Common myeloid progenitor, CD34-positive (primary cell): ENCODE results near the gene SPRR2F.
A peak's percentile ranks its signal among the peaks of the same experiment; 100 is the strongest.

Experiments used
- CTCF ChIA-PET: fragments of 350-600 bp; sonication (Branson Sonifier 250); formaldehyde crosslinking; loops from one replicate; lab custom pipeline; 2021; ENCODE audit warnings: antibody characterized with exemption; lab: Charles Lee
- POLR2A ChIA-PET: fragments of 350-600 bp; sonication (Branson Sonifier 250); formaldehyde crosslinking; loops from one replicate; lab custom pipeline; 2021; ENCODE audit warnings: antibody characterized with exemption; lab: Charles Lee
- DNase-seq, 3 donors: peaks; one replicate each; pipeline versions ENCODE4 v3.0.0 to v3.0.0-alpha.2; 2013
- H3K27ac ChIP-seq, 2 experiments: 1 replicate in 1 of 2; 2 replicates in 1 of 2; pipeline ENCODE4 v1.7.0; 2013; ENCODE audit warnings: inconsistent platforms in 2 of 2, low read length in 2 of 2, mild to moderate bottlenecking in 2 of 2, low read depth in 1 of 2, moderate library complexity in 1 of 2; ENCODE audit not compliant: severe bottlenecking in 2 of 2, insufficient read depth in 1 of 2, poor library complexity in 1 of 2
- H3K27me3 ChIP-seq, 5 experiments: replicated peaks in 2 of 5; 1 replicate in 3 of 5; 2 replicates in 2 of 5; pipeline versions ENCODE4 v1.6.1 to v1.7.0; 2013; ENCODE audit warnings: low read length in 4 of 5, mild to moderate bottlenecking in 2 of 5, moderate library complexity in 2 of 5, inconsistent platforms in 1 of 5; ENCODE audit not compliant: insufficient read depth in 5 of 5, control insufficient read depth in 4 of 5
- H3K36me3 ChIP-seq, 4 experiments: 1 replicate in 2 of 4; 2 replicates in 2 of 4; pipeline versions ENCODE4 v1.6.1 to v1.7.0; 2013; ENCODE audit warnings: low read length in 3 of 4, control low read depth in 1 of 4, mild to moderate bottlenecking in 1 of 4; ENCODE audit not compliant: control insufficient read depth in 4 of 4, insufficient read depth in 4 of 4
- H3K4me1 ChIP-seq, 4 experiments: 1 replicate in 3 of 4; 2 replicates in 1 of 4; pipeline versions ENCODE4 v1.6.1 to v1.7.1; 2013; ENCODE audit warnings: low read length in 3 of 4, mild to moderate bottlenecking in 3 of 4, control low read depth in 1 of 4, inconsistent platforms in 1 of 4, moderate library complexity in 1 of 4; ENCODE audit not compliant: control insufficient read depth in 4 of 4, insufficient read depth in 4 of 4; ENCODE audit errors: control extremely low read depth in 1 of 4
- H3K4me3 ChIP-seq, 7 experiments: 1 replicate in 4 of 7; 2 replicates in 3 of 7; pipeline versions ENCODE4 v1.5.1 to v1.7.0; 2013; ENCODE audit warnings: mild to moderate bottlenecking in 7 of 7, low read length in 6 of 7, moderate library complexity in 6 of 7, inconsistent platforms in 2 of 7, low read depth in 2 of 7, control low read depth in 1 of 7; ENCODE audit not compliant: insufficient read depth in 4 of 7, control insufficient read depth in 1 of 7; ENCODE audit errors: extremely low read depth in 1 of 7
- H3K9me3 ChIP-seq, 5 experiments: 1 replicate in 4 of 5; 2 replicates in 1 of 5; pipeline versions ENCODE4 v1.6.1 to v1.7.1; 2013; ENCODE audit warnings: low read length in 4 of 5, mild to moderate bottlenecking in 2 of 5, inconsistent platforms in 1 of 5, low read depth in 1 of 5, moderate library complexity in 1 of 5; ENCODE audit not compliant: control insufficient read depth in 4 of 5, insufficient read depth in 2 of 5; ENCODE audit errors: control extremely low read depth in 1 of 5
- WGBS: methylation state at CpG from one replicate; pipeline ENCODE4 v1.1.5; 2013; ENCODE audit not compliant: insufficient coverage; 5-methylcytosine and 5-hydroxymethylcytosine counted together

SPRR2F gene

GRCh38 chr1:153087652-153088051, 25.7 kb downstream of the SPRR2F start:
- Histone ChIP-seq H3K4me3 (no peak overlapping the region), H3K27me3 (peaks cover 0 to 2% (median 0%) of the 10 kb centered on the region in 5 experiments), H3K4me1 (no peaks in the 10 kb centered on the region), H3K27ac (no peak overlapping the region), H3K9me3 (peaks cover 0 to 5% (median 0%) of the 10 kb centered on the region in 5 experiments), H3K36me3 (no peaks in the 10 kb centered on the region)
- POLR2A ChIA-PET, result no interaction called here
- DNase-seq, result no peak
- WGBS, result 100% methylated on average over 1 of the region's 1 CpG
- CTCF ChIA-PET, result no interaction called here

GRCh38 chr1:153081736-153082135, 31.6 kb downstream of the SPRR2F start:
- WGBS, result 100% methylated on average over 1 of the region's 3 CpGs
- peaks cover 0 to 6% (median 2%) of the 10 kb centered on the region in 5 experiments for H3K9me3 ChIP-seq
- DNase-seq, result no peak
- CTCF ChIA-PET, result no interaction called here
- no peaks in the 10 kb centered on the region for H3K27me3 ChIP-seq
- no peak overlapping the region for H3K4me3 ChIP-seq
- no peaks in the 10 kb centered on the region for H3K36me3 ChIP-seq
- POLR2A ChIA-PET, result no interaction called here
- H3K4me1 ChIP-seq, result no peaks in the 10 kb centered on the region
- no peak overlapping the region for H3K27ac ChIP-seq

DNA sequence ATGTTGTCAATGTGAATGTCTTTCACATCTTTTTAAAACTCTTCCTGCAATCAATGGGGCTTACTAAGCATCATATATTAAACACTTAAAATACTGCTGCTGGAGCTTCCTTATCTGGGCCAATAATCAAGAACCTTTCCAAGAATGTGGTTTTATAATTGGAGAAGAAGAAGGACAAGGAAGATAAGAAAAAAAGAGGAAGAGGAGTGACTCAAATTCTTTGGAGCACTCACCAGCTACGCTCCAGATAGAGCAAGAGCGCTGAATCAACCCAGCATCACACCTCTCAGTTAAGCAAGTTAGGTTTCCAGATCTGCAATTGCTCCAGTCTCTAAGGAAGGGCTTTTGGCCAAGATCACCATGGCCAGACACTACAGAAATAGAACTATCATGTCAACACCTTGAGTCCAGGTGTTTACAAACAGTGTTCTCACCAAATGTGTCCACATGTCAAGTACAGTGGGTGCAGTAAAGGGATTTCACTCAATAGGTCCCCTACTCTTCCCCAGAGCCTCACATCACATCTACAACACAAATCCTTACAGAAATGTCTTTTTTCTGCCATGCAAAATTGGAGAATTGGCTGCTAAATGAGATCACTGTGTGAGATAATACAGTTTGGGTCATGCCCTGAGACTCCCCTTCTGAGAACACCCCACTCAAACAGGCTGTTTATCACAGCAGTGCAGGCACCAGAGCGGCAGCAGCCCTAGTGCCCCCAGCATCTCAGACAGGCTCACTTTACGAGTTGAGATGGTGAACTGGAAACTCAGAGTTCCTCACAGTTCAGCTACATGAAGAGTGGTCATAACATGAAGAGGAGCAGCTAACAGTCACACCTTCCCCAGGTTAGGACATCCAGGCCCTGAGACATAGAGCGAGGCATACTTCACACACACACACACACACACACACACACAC, 40.2 kb downstream of the SPRR2F start:
- ChIA-PET POLR2A (no interaction called here), CTCF (no interaction called here)
- no peaks in the 10 kb centered on the region for H3K36me3 ChIP-seq
- H3K27me3 ChIP-seq, result no peaks in the 10 kb centered on the region
- H3K4me1 ChIP-seq, result no peaks in the 10 kb centered on the region
- no peaks in the 10 kb centered on the region for H3K9me3 ChIP-seq
- peak in 1 of 3 donors; percentile 3 for DNase-seq
- H3K27ac ChIP-seq, result no peak overlapping the region
- WGBS, result 83% methylated on average over 1 of the region's 5 CpGs
- no peak overlapping the region for H3K4me3 ChIP-seq

GRCh38 chr1:153071511-153071910, 41.8 kb downstream of the SPRR2F start, which contains the start of gene SPRR2B:
TSS of gene SPRR2B (minus strand) at chr1:153071611. CDS start at chr1:153070839, 772 bp downstream.
- WGBS, result 83% methylated on average over 1 of the region's 2 CpGs
- POLR2A ChIA-PET, result no interaction called here

GRCh38 chr1:153070243-153070642, 43.1 kb downstream of the SPRR2F start:
- Histone ChIP-seq H3K4me1 (no peaks in the 10 kb centered on the region), H3K4me3 (no peak overlapping the region), H3K27ac (no peak overlapping the region), H3K27me3 (peaks cover 0 to 1% (median 0%) of the 10 kb centered on the region in 5 experiments), H3K9me3 (no peaks in the 10 kb centered on the region), H3K36me3 (no peaks in the 10 kb centered on the region)
- ChIA-PET POLR2A (no interaction called here), CTCF (no interaction called here)
- WGBS, result 100% methylated on average over 1 of the region's 2 CpGs
- no peak for DNase-seq

More at GRCh38 chr1:153071511-153071910, 41.8 kb downstream of the SPRR2F start, which contains the start of gene SPRR2B:
- Histone ChIP-seq H3K9me3 (no peaks in the 10 kb centered on the region), H3K27ac (no peak within 1 kb of the TSS), H3K27me3 (no peaks in the 10 kb centered on the region), H3K4me1 (no peaks in the 10 kb centered on the region), H3K4me3 (no peak within 1 kb of the TSS), H3K36me3 (no peaks in the 10 kb centered on the region)
- CTCF ChIA-PET, result no interaction called here
- no peak for DNase-seq
